ENCODE results near the gene FHIT.

The FHIT gene

GRCh38 chr3:61090389-61091169 lies 160.7 kb downstream of the FHIT start:
- Histone ChIP-seq H4K20me1 (ENCODE audit: low read depth, low read length) (no peaks in the 10 kb centered on the region), H3K9ac (ENCODE audit: low read length) (no peak overlapping the region), H3K4me3 (ENCODE audit: insufficient read depth, low read length, poor library complexity, severe bottlenecking) (no peak overlapping the region), H3K27me3 (ENCODE audit: low read length) (no peaks in the 10 kb centered on the region), H3K36me3 (ENCODE audit: low read length) (no peaks in the 10 kb centered on the region), H3K79me2 (ENCODE audit: insufficient read depth, low read length) (no peaks in the 10 kb centered on the region), H3K27ac (ENCODE audit: low read depth, low read length) (no peak overlapping the region), H3F3A (ENCODE audit: insufficient read depth) (no peaks in the 10 kb centered on the region), H3K4me2 (ENCODE audit: low read depth, low read length, poor library complexity, severe bottlenecking) (no peak overlapping the region), H3K9me2 (replicated peaks; ENCODE audit: insufficient read depth, low read length) (no peaks in the 10 kb centered on the region), H2AFZ (ENCODE audit: low read depth, low read length, severe bottlenecking) (no peak overlapping the region), H3K9me3 (ENCODE audit: insufficient read depth, low read length) (no peaks in the 10 kb centered on the region)
- no peak for TF ChIP-seq EZH2phosphoT487 (conservative IDR thresholded peaks at IDR 0.05; ENCODE audit: low read length)
- TF ChIP-seq, protein P1, sequence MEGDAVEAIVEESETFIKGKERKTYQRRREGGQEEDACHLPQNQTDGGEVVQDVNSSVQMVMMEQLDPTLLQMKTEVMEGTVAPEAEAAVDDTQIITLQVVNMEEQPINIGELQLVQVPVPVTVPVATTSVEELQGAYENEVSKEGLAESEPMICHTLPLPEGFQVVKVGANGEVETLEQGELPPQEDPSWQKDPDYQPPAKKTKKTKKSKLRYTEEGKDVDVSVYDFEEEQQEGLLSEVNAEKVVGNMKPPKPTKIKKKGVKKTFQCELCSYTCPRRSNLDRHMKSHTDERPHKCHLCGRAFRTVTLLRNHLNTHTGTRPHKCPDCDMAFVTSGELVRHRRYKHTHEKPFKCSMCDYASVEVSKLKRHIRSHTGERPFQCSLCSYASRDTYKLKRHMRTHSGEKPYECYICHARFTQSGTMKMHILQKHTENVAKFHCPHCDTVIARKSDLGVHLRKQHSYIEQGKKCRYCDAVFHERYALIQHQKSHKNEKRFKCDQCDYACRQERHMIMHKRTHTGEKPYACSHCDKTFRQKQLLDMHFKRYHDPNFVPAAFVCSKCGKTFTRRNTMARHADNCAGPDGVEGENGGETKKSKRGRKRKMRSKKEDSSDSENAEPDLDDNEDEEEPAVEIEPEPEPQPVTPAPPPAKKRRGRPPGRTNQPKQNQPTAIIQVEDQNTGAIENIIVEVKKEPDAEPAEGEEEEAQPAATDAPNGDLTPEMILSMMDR (IDR thresholded peaks at IDR 0.05; ENCODE audit: insufficient read depth, low read length, poor library complexity, severe bottlenecking), result no peak

- no peak overlapping the region for H3K4me2 ChIP-seq (ENCODE audit: low read depth, low read length, poor library complexity, severe bottlenecking)
- H2AFZ ChIP-seq (ENCODE audit: low read depth, low read length, severe bottlenecking), result no peak overlapping the region
These were observed 163.8 kb downstream of the FHIT start for GRCh38 chr3:61087465-61087864.

GRCh38 chr3:61081554-61081953 lies 169.7 kb downstream of the FHIT start:
- TF ChIP-seq, protein P1 (IDR thresholded peaks at IDR 0.05; ENCODE audit: insufficient read depth, low read length, poor library complexity, severe bottlenecking), result no peak
- no peak for TF ChIP-seq EZH2phosphoT487 (conservative IDR thresholded peaks at IDR 0.05; ENCODE audit: low read length)
- Histone ChIP-seq H3K4me3 (ENCODE audit: insufficient read depth, low read length, poor library complexity, severe bottlenecking) (no peak overlapping the region), H3K4me2 (ENCODE audit: low read depth, low read length, poor library complexity, severe bottlenecking) (no peak overlapping the region), H4K20me1 (ENCODE audit: low read depth, low read length) (no peaks in the 10 kb centered on the region), H2AFZ (ENCODE audit: low read depth, low read length, severe bottlenecking) (no peak overlapping the region), H3K9me2 (replicated peaks; ENCODE audit: insufficient read depth, low read length) (no peaks in the 10 kb centered on the region), H3K27ac (ENCODE audit: low read depth, low read length) (no peak overlapping the region), H3K79me2 (ENCODE audit: insufficient read depth, low read length) (no peaks in the 10 kb centered on the region), H3F3A (ENCODE audit: insufficient read depth) (no peaks in the 10 kb centered on the region), H3K36me3 (ENCODE audit: low read length) (no peaks in the 10 kb centered on the region), H3K9me3 (ENCODE audit: insufficient read depth, low read length) (no peaks in the 10 kb centered on the region), H3K27me3 (ENCODE audit: low read length) (no peaks in the 10 kb centered on the region), H3K9ac (ENCODE audit: low read length) (no peak overlapping the region)

More at GRCh38 chr3:61087465-61087864, 163.8 kb downstream of the FHIT start:
- Histone ChIP-seq H3K79me2 (ENCODE audit: insufficient read depth, low read length) (no peaks in the 10 kb centered on the region), H3F3A (ENCODE audit: insufficient read depth) (no peaks in the 10 kb centered on the region), H3K27ac (ENCODE audit: low read depth, low read length) (no peak overlapping the region), H3K9ac (ENCODE audit: low read length) (no peak overlapping the region), H3K9me2 (replicated peaks; ENCODE audit: insufficient read depth, low read length) (no peaks in the 10 kb centered on the region), H3K36me3 (ENCODE audit: low read length) (no peaks in the 10 kb centered on the region), H3K9me3 (ENCODE audit: insufficient read depth, low read length) (no peaks in the 10 kb centered on the region), H3K4me3 (ENCODE audit: insufficient read depth, low read length, poor library complexity, severe bottlenecking) (no peak overlapping the region), H4K20me1 (ENCODE audit: low read depth, low read length) (no peaks in the 10 kb centered on the region), H3K27me3 (ENCODE audit: low read length) (no peaks in the 10 kb centered on the region)
- no peak for TF ChIP-seq EZH2phosphoT487 (conservative IDR thresholded peaks at IDR 0.05; ENCODE audit: low read length)
- TF ChIP-seq, protein P1 (IDR thresholded peaks at IDR 0.05; ENCODE audit: insufficient read depth, low read length, poor library complexity, severe bottlenecking), result no peak
